GM18520 (cell line): Measurements from ENCODE around the gene TTK.
A peak's percentile ranks its signal among the peaks of the same experiment; 100 is the strongest.
"Not testable (repeated sequence)": the region's sequence is repeated elsewhere in the genome, so short reads cannot be mapped to it uniquely, and the experiment has no call there.

Experiments
- ATAC-seq: cut with Tn5 transposase; IDR thresholded peaks from one replicate; pipeline ENCODE4 v1.9.1; 2021; ENCODE audit not compliant: unreplicated experiment

TTK gene

DNA sequence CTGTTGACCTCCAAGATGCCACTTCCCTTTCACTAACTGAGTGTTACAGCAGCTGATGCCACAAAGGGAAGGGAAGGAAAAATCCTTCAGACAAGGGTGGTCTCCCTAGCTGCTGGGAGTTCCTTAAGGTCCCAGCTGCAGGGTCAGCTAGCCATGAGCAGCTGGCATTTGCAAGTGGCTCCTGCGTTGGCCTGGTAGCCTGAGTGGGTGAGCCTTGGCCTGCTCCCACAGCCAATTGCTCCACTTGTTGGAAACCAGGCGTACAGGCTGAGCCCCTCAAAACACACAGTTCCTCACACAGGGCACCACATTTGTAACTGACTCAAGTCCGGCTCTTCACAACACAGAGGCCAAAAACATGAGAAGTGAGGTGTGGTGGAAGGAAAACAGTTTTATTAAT, 16.7 kb downstream of the TTK start:
- no peak for ATAC-seq

GRCh38 chr6:80021591-80021990, 17.1 kb downstream of the TTK start:
- ATAC-seq = no peak

DNA sequence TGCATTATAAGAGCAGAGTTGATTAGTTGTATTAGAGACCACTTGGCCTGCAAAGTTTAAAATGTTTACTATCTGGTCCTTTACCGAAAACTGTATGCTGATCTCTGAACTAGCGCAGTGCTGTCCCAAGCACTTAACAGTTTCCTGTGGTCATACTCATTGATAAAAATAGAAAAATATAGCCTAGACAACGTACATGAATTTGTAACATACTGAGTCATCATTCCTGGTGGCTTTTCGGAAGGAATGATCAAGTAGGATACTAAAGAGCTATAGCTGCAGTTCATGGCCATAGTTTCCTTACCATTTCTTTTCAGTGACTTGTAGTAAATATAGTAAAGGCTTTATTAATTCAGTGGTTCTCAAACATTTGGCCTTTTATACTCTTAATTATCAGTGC, 18.4 kb downstream of the TTK start:
- ATAC-seq = no peak

DNA sequence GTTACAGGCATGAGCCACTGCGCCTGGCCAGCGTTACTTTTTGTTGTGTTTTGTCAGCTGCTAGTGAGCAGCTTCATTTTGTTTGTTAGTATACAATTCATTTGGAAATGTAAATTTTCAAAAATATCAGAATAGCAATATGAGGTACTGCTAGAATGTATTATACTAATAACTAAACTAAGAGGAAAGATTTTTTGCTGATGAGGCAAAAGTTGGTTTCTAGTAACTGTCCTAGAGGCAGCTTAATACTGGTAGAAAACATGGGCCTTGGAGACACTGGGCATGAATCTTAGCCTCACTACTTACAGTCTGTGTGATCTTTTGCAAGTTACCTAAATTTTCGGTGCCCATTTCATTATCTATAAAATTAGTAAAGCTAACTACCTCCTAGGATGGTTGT, 24.1 kb downstream of the TTK start:
- no peak for ATAC-seq

DNA sequence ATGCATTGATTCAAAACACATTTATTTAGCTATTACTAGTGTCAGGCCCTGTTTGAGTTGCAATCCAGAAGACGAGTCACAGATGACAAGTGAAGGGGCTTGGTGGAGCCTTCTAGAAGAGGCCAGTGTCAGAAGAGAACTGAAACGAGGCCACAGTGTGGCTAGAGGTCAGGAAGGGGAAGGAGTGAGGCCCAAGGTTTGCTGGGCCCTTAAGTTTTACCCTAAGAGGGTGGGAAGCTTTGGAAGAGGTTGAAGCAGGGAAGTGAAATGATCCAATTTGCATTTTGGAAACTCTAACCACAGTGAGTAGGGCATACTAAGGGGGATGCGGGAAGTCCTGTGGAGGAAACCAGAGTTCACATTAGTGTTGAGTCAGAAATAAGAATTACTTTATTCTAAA, 25.0 kb downstream of the TTK start:
- ATAC-seq = peak; percentile 88

- not testable (repeated sequence) for ATAC-seq
These were observed 43.8 kb downstream of the TTK start for GRCh38 chr6:80048220-80048619.

- no peak for ATAC-seq
These were observed 56.3 kb downstream of the TTK start for GRCh38 chr6:80060774-80061173.

- ATAC-seq = not testable (repeated sequence)
These were observed 63.7 kb downstream of the TTK start for GRCh38 chr6:80068146-80068545.

DNA sequence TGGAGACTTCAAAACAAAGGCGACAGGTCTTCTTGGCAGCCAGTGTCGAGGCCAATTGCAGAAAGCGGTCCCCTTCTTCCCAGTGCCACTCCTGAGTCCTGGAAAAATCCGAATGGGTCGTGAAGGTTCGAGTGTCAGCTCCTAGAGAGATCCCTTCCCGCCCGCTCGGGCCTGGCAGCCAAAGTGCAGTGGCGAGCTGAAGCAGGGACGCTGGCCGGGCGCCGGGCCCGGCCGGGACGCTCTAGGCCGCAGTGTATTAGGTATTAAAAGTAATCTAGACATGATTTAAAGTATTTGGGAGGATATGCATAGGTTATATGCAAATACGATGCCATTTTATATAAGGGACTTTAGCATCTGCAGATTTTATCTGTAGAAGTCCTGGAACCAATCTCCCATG, 66.0 kb downstream of the TTK start:
- not testable (repeated sequence) for ATAC-seq

- ATAC-seq = no peak
These were observed 72.6 kb downstream of the TTK start for GRCh38 chr6:80077067-80077466.

DNA sequence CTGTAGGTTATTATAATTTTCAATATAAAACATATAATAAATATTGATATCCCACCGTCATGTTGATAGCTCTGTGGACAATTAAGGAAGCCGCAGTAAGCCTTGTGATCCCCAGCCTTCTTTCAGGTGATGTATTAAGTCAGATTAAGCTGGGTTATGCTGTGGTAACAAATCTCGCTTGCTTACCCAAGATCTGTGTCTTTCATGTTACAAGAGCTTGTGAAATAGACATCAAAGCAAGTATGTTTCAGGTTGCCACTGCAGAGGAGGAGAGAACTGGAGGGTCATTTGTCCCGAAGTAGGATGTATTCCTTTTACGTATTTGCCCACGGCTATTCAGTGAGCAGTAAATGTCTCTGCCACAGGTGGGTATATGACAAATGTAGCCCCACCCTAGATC, 84.2 kb downstream of the TTK start:
- ATAC-seq = no peak

DNA sequence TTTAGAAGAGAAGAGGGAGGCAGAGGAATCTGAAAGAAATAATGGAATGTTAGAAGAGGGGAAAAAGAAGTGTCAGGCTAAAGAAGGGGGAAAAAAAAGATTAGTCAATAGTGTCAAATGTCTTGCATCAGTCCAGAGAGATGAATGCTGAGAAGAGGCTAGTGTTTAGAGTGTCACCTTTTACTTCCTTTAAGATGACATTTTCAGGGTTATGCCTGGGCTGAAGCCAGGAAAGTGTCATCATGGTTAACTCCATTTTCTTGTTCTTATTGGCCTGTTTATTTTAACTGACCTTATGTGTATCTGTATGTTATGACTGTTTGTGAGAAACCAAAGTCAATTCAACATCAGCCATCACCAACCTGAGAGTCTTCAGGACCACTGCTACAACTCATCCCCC, 87.1 kb downstream of the TTK start:
- ATAC-seq = no peak
